HG02759 (cell line): ENCODE measurements around the gene PXDN.
"Not testable (repeated sequence)": the region's sequence is repeated elsewhere in the genome, so short reads cannot be mapped to it uniquely, and the experiment has no call there.

ENCODE experiments used
- ATAC-seq: cut with Tn5 transposase; IDR thresholded peaks from one replicate; pipeline ENCODE4 v1.9.1; 2021; ENCODE audit warnings: mild to moderate bottlenecking, moderate library complexity; ENCODE audit not compliant: unreplicated experiment

PXDN gene

DNA sequence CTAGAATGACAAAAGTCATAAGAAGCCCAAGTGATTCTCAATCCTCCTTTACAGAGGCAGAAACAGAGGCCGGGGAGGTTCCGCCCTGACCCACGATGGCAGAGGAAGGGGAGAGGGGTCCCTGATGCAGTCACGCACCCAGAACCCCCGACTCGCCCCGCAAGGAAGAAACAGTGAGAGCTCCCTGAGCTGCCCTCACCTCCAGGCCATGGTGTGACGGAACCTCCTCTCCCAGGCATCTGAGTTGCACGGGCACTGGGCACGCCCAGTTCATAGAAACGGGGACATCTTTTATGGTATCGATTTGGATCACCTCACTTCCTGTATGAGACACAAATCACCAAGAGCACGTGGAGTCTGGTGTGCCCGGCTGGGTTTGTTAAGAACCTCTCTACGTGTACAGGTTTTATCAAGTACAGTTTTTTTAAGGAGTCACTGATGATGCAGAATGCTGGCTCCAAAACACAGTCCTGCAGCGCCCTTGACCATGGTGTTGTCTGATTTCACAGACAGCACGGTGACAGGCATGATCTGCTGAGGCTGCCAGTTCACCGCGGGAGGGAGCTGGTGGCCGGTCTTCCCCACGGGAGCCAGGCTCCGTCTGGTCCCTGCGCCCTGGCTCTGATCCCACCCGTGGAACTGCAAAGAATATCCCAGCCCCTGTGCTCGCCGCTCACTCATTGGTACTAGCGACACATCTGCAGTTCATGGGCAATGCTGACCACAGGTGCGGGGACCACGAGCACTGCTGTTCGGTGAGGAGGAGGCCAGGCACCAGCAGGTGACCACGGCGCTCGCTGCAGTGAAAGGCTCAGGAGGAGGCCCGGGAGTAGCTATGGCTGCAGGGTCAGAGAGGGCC, 35.6 kb downstream of the PXDN start:
- no peak for ATAC-seq

DNA sequence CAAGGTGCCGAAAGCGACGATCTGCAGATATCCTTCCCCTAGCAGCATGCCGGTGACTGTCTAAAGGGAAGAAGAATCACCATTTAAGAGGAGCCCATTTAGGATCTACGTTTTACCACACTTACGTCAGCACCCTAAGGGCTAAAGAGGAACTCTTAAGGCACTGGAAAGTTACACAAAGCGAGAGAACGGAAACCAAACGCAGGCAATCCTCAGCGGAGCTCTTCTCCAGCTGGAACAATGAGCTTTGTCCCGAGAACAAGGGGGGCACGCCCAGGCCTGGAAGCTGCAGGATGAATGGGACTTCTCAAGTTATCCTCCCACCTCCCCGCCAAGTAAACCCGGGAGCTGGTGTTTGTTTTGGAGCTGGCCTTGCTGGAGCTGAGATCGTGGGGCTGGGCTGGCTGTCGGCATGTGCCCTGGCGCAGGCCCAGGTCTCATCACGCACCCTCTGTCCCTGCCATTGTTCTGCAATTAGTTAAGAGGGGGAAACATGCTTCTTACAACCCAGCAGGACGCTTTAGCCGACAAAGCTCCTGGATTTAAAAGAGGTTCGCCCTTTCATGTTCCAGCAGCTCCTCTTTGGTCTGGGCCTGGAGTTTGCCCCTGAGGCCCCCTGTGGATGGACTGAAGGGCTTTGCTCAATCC, 36.4 kb downstream of the PXDN start:
- ATAC-seq: no peak

DNA sequence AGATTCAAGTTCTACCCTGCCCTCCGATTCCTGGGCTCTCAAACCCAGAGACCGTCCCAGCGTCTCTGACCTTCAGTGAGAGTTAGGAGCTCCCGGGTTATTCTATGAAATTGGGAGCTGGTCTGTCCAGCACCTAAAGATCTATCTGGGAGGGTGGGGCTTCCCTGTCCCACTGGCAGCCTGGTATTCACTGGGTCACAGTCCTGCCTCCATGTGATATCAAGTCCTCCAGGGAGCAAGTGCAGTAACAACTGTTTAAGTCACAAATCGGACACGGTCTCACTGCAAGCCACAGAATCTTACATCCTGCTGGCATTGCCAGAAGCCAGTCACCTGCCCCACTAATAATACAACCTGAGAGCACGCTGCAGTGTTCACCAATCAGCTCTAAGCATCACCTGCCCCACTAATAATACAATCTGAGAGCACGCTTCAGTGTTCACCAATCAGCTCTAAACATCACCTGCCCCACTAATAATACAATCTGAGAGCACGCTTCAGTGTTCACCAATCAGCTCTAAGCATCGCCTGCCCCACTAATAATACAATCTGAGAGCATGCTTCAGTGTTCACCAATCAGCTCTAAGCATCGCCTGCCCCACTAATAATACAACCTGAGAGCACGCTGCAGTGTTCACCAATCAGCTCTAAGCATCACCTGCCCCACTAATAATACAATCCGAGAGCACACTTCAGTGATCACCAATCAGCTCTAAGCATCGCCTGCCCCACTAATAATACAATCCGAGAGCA, 38.0 kb downstream of the PXDN start:
- ATAC-seq: not testable (repeated sequence)

DNA sequence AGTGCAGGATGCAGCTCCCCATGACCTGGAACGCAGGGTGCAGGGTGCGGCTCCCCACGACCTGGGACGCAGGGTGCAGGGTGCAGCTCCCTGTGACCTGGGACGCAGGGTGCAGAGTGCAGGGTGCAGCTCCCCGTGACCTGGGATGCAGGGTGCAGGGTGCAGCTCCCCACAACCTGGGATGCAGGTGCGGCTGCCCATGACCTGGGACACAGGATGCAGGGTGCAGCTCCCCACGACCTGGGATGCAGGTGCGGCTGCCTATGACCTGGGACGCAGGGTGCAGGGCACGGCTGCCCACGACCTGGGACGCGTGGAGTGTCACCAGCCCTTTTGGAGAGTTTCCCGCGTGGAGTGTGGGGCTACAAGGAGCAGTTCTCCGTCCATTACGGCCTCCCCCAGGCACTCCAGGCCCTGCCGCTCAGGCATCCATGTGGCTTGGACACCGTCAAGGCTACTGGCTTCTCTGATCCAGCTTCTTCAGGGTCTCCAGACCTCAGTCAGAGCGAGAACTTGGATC, 38.7 kb downstream of the PXDN start:
- ATAC-seq: no peak

DNA sequence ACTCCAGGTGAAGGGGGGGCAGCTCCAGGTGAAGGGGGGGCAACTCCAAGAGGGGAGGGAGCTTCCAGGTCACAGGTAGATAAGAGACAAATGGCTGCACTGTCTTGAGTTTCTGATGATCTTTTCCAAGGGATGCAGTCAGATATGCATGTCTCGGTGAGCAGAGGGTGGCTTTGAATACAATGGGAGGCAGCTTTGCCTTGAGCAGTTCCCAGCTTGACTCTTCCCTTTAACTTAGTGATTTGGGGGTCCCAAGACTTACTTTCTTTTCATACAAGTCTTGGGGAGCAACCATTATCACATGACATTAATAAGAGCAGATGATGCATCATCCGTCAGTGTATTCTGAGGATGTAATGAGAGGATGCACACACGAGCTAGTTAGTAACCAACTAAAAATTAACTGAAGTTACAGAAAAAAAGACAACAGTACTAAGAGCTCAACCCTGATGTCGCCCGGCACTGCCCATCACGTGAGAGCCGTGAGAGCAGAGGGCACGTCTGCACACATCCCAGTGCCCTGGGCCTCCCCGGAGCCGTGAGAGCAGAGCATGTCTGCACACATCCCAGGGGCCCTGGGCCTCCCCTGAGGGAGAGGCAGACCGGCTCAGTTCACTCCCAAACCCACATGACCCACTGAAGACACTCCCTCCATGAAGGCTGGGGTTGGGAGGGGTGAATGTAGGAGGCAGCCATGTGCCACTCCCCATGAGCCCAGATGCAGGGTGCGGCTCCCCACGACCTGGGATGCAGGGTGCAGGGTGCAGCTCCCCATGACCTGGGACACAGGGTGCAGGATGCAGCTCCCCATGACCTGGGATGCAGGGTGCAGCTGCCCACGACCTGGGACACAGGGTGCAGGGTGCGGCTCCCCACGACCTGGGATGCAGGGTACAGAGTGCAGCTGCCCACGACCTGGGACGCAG, 39.4 kb downstream of the PXDN start:
- no peak for ATAC-seq

DNA sequence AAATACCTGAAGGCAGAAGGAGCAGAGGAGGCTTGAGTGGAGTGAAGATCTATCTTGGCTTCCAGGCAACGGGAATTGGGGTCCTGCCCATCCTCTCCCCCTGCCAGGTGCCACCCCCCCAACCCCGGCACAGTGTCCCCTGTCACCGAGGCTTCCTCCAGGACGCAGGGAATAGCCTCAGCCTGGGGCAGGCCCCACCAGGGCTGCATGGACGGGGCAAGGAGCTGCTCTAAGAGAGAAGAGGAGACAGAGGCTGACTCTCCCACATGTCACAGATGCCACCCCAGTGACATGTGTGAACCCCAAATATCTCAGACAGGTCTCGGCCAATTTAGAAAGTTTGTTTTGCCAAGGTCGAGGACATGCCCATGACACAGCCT, 42.1 kb downstream of the PXDN start:
- no peak for ATAC-seq

DNA sequence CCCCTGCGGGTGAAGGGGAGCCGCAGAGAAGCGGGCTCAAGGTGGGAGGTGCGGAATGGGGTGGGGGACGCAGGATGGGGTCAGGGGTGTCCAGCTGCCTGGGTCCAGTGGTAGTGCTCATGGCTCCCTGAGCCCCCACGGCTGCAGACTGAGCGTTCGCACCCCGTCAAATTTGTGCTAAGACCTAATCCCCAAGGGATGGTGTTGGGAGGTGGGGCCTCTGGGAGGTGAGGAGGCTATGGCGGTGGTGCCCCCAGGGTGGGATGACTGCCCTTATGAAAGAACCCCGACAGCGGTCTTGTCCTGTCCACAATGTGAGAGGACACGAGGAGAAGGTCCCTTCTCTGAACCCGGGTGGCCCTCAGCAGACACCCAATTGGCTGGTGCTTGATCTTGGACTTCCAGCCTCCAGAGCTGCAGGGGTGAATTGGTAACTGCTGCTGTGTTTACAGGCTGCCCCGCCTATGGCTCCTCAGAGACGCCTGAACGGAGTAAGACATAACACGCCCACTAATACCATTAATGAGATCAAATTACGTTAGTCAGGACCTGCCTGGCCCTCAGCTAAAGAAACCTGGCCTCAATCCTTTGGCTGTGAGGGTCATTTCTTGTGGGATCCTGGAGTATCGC, 42.6 kb downstream of the PXDN start:
- ATAC-seq: no peak

DNA sequence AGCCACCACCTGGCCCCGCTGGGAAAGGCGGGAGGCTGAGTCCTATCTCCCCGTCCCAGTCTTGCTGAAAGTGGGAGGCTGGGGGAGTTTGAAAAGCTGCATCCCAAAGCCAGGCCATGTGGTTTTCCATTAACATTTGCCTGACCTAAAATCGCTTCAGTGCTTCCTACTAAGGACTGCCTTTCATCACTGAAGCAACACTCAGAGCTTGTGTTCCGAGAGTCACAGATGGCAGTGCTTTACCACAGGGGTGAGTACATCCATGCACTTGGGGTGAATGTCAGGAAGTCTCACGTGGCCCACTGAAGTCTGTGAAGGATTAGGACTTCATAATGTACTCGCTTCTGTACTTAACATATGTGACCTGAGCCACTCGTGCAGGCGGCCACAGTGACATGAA, 43.3 kb downstream of the PXDN start:
- ATAC-seq: no peak

DNA sequence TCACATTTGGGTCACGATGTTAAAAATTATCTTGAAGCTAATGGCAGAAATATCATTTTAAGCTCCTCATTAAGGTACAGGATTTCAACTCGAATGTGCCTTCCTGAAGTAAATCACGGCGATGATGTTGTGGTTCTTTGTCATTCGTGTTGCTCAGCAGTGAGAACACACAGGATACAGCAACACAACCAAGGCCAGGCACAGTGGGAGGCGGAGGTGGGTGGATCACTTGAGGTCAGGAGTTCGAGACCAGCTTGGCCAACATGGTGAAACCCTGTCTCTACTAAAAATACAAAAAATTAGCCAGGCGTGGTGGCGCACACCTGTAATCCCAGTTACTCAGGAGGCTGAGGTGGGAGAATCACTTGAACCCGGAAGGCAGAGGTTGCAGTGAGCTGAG, 43.9 kb downstream of the PXDN start:
- not testable (repeated sequence) for ATAC-seq

DNA sequence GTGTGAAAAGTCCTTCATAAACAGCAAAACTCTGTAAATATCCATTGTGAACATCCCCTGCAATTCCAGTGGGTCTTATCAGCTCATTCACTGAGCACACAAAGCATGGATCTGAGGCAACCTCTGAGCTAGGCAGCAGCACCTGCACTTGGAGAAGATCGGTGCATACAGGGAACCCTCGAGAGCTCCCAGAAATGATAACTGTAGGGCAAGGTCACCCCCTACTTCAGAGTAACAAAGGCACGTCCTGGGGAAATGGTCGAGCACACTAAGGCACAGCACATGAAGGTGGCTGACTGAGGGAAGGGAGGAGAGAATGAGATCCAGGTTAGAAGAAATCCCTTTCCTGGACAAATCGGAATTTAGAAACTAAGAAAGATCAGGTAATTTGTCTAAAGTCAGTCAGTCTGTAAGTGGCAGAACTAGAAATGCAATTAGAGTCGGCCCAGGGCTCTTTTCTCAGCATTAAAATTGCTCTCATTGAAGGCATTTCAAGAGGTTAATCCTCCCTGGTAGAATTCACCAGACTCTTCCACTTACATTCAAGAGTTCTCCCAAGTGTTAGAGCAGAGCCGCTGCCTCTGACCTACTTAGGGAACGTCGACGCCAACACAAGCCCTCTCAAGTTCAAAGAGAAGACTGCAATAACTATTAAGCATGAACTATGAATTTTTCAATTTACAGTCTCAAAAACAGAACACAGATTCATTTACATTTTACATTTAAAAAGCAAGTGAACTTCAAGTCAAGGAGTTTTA, 45.9 kb downstream of the PXDN start:
- no peak for ATAC-seq

DNA sequence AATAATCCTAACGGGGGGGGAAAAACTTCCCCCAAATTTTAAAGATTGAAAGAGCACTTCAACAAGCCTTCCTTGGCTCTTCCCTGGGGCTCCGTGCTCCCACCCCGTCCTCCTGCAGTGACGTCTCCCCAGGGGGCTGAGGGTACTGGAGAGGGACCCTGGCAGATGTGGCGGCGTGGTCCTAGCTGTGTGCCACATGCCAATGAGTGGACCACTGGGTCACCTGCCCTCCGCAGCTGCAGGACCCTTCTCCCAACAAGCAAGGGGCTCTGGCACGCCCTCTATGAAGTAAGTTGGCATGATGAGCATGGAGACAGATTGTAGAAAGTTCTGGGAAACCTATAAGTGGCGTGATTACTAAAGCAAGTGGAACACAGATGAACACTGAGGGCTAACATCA, 46.7 kb downstream of the PXDN start:
- no peak for ATAC-seq

DNA sequence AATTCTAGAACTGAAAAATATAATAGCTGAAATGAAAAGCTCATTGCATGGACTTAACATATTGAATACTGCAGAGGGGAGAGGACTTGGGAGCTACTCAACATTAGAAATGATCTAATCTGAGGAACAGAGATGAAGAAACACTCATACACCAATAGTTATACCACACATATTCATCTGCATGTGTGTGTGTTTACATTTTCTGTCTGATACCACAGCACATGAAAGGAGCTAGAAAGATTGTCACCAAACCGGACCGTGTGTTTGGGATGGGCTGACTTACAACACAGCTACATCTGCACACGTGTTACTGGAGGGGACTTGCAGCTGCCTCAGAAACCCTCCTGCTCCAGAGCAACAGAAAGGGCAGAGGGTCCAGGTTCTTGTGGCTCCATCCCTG, 47.8 kb downstream of the PXDN start:
- no peak for ATAC-seq

DNA sequence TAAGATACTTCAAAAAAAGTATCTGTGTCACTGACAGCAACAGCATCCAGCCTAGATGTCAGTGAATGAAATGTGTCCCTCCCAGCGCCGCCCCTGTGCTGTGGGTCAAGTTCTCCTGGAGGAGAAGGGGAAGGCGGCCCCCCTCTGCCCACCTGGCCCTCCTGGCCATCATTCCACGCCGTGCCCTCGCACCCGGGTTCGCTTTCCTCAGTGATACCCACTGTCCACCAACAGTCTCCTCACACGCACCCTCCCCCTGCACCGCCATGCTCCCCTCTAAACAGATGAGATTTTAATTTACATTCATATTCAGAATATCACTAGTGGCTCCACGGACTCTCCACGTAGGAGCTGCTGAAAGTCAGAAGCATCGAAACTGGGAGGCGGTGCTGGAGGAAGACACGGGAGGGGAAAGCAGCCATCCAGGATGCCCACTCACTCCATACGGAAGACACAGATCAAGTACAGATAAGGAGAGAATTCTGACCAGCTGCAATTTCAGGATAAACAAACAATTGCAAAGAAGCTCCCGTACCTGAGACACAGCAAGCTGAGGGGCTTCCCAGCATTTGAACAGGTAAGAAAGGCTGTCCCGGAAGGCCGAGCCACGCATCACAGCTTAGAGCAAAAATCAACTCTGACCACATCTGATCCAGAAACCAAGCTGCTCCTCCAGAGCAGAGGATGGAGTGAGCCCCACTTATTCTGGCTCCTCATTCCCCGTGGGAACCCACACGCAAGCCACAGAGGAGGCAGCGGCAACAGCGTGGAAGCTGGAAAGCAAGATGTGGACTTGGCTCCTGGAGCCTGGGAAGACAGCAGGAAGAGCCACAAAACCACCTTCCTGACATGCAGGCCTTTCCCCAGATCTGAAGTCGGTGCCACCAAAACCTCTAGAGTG, 49.7 kb downstream of the PXDN start:
- no peak for ATAC-seq

DNA sequence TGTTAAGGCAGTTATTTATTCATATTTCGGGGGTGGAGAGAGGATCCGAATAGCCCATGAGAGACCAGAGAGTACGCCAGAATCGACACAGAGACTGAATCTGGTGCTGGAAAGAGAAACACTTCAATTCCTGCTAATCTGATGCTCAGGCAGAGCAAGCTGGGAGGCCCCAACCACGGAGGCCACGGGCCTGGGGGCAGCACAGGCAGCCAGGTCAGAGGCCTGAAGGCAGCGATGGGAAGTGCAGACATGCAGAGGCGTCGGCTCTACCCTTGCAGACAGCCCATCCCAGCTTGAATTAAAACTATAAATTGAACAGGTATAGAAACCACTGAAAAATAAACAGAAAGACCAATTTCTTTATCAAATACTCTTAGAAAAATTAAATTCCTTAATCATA, 50.6 kb downstream of the PXDN start:
- no peak for ATAC-seq

DNA sequence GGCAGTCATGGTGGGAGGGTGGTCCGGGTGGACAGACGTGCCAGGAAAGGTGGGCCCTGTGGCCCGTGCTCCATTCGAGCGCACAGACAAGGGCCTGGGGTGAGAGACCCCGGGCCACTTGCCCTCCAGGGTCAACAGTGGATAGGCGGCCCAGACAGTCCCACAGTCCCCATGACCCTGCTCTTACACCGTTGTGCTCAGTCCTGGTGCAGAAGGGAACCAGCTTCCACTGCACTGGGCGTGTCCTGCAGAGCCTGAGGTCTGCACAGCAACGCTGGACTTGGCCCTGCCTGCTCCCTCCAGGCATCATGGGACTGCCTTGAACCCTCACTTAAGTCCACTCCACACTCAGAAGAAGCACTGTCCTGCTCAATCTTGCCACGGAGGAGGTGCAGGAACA, 52.0 kb downstream of the PXDN start:
- ATAC-seq: no peak

DNA sequence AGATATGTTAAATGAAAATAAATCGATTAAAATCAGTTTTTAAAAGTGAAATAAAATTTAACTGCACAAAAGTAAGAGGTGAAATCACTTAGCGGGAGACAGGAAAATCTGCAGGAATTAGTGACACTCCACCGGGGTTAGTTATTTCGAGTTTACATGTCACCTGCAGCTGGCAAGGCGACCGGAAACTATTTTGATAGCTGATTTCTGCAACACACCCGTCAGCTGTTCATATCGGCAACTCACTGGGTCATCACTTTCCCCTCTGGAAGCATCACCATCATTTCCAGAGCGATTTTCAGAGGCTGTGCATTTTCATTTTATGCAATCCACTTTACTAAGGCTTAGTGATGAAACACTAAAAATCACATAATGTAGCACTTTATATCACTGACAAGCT, 52.9 kb downstream of the PXDN start:
- ATAC-seq: no peak

DNA sequence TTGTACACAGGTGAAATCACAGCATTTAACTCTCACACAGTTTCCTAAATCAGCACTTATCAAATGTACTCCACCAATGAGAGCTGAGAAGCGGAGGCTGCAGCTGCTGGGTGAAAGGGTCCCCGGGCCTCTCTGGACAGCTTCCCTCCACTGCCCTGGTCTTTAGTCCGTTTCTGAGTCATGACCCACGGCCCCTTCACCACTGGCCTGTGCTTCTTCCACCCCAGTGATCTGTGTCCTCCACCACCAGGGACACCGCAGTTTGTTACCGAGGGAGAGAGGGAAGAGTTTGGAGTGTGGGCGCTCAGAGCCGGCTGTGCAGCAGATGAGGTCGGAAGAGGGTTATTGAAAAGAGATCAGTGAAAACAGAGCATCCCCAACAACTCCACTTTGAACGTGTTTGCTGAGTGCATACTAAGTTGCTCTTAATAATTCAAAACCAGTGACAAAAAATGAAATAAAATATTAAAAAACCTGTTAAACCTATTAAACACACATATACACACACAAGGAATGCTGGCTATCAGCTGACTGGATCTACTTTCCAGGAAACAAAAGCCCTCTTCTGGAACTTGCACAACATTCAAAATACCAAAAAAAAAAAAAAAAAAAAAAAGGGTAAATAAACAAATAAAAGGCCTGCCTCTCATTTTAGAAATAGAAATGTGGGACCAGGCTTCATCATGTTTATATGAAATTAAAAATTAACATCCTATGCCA, 54.1 kb downstream of the PXDN start:
- no peak for ATAC-seq

DNA sequence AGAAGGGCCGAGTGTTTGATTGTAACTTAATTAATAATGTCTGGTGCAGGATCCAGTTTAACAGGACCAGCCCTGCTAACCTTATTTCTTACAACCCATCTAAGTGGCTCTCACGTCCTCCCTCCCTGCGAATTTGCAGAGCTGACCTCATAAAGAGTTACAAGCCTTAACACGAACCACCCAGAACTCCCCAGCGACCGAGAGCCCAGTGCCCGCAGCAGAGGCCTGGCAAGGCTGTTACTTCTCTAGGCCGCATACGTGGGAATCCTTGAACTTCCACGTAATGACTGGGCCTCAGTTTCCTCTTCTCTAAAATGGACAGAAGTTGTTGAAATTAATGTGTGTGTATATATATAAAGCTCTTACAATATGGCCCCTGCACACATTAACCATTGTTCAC, 55.5 kb downstream of the PXDN start:
- ATAC-seq: no peak
